HG02759 (cell line): ENCODE measurements around the gene HOXB9.

ENCODE experiments used
- ATAC-seq: cut with Tn5 transposase; IDR thresholded peaks from one replicate; pipeline ENCODE4 v1.9.1; 2021; ENCODE audit warnings: mild to moderate bottlenecking, moderate library complexity; ENCODE audit not compliant: unreplicated experiment

HOXB9 gene

DNA sequence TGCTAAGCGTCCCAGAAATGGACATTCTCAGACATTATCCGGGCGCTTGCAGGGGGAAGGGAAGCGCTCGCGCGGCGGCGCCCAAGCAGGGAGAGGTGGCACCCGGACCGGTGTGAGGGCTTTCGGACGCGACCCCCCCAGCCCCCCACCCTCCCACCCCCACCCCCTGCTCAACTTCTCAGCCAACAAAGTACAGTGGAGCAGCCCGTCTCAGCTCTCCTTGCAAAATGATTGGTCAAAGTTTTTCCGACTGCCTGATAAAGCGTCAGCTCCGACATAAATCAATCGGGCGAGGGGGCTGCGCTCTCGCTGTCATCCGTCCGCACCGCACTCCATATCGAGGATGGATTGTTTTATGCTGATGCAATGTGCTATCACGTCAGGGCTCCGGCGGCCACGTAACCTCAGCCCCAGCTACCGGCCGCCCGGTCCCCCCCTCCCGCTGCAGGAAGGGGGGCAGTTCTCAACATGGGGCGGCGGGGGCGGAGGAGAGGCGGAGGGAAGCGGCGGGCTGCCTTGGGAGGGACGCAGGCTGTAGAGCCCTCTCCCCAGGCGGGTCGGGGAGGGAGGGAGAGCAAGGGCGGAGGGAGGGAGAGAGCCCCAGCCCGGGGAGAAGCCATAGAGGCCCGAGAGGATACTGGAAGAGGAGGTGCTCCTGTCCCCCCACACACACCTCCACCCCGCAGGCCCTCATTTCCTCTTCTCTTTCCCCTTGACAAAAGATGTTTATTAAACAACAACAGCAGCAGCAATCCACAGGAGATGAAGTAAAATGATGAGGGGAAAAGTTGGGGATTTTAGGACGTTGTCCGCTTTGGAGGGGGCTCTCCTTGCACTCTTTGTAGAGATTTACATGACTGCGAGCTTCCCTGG lies at the start of gene HOXB9:
Gene HOXB9, minus strand, starts transcription at position 114 of the 873 bp plus-strand sequence. Its CDS starts 89 bp downstream, at position 25.
- no peak for ATAC-seq

DNA sequence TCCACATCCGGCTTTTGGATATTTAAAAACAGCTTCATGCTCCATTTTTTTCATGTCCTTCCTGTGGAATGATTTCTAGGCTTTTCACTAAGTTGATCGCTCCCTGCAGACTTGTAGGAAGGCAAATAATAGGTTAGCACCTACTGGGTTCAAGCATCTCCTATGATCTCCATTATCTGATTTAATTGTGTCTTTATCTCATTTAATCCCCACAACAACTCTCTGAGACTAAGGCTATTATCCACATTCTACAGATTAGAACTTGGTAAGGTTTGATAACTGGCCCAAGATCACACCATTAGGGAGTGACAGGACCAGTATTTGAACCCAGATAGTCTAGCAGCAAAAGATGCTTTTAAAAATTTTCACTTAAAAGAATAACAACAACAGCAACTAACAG lies 46.2 kb upstream of the HOXB9 start:
- ATAC-seq, result no peak

DNA sequence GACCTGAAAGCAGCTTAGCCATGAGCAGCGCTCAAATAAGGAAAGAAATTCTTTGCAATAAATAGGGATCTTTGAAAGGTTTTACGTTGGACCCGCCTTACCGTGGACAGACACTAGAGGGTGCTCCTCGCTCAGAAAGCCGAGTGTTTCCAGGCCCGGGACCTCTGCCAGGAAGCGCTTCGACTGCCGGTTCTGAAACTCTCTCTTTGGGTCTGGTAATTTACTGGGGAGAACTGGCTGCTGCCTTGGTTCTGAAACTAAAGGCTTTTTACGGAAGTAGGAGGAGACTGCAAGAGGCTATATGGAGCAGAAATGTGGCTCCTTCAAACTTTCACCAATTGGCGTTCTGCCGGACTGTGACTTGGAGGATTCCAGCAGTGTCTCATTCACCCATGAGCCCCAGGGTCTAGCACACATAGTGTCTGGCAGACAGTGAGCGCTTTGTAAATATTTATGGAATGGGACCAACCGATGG lies 45.6 kb upstream of the HOXB9 start:
- ATAC-seq, result no peak

DNA sequence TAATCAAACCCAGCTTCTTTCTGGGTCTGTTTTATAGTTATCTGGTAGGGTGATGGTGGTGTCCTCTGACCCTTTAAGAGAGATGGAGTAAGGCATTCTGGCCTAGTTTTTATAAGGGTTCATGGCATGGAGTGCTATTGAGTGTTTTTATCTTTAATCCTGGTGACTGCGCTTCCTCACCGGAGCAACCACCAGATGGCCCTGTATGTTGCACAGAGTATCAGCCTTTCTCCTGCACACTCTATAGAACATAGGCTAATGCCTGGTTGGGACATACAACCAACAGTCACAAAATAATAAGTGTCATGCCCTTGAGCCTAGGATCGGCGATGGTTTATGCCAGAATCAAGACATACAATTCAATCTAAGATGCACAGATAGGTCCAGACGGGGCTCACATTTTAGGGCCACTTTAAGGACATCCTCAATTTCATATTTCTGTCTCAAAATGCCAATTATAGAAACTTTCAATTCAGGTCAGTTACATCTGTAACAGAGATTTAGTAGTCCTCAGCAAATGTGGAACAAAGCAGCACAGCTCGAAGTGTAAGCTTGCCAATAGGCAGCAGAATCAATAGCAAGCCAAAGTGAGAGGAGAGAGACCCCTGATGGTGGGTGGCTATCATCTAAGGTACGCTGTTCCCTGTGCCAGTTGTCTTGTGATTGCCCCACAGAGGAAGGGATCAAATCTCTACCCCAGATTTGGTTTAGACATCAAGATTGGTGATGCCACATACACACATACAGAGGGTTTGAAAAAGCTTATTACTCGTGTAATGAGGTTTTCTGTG lies 37.2 kb upstream of the HOXB9 start:
- no peak for ATAC-seq

DNA sequence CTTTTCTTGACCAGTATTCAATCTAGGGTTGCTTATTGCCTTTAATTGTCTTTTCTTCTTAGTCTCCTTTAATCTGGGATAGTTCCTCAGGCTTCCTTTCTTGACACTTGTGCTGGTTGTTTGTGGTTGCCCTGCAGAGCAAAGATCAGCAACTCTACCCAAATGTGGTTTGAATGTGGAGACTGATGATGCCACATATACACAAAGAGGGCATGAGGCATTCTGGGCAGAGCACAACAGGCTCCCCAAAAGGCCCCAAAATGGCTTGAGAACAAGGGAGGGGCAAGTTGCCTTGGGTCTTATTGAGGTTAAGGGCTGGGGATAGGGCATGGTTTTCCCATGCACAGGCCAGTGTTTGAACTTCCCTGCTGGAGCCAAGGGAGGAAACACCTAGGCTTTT lies 29.8 kb upstream of the HOXB9 start:
- ATAC-seq, result no peak

DNA sequence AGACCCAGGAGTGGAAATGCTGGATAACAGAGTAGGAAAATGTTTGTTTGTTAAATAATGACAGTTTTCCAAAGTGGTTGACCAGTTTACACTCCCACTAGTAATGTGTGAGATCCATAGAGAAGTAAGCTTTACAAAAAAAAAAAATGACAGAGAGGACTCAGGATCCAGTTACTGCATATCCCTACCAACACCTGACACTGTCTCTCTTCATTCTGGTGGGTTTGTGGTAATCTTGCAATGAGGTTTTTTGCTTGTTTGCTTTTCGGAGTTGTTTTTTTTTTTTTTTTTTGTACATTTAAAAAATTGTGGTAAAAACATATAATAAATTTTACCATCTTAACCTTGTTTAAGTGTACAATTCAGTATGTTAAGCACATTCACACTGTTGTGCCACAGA lies 23.6 kb upstream of the HOXB9 start:
- no peak for ATAC-seq

DNA sequence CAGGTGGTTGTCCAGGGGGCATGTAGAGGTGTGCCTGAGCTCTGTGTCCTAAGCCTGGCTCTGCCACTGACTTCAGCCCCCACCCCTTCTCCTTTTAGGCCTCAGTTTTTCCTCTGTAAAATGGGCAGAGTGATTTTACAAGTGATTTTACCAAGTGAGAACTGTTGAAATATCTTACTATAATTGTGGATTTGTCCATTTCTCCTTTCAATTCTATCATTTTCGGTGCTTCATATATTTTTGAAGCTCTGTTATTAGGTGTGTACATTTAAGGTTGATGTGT lies 21.7 kb upstream of the HOXB9 start:
- ATAC-seq, result no peak

DNA sequence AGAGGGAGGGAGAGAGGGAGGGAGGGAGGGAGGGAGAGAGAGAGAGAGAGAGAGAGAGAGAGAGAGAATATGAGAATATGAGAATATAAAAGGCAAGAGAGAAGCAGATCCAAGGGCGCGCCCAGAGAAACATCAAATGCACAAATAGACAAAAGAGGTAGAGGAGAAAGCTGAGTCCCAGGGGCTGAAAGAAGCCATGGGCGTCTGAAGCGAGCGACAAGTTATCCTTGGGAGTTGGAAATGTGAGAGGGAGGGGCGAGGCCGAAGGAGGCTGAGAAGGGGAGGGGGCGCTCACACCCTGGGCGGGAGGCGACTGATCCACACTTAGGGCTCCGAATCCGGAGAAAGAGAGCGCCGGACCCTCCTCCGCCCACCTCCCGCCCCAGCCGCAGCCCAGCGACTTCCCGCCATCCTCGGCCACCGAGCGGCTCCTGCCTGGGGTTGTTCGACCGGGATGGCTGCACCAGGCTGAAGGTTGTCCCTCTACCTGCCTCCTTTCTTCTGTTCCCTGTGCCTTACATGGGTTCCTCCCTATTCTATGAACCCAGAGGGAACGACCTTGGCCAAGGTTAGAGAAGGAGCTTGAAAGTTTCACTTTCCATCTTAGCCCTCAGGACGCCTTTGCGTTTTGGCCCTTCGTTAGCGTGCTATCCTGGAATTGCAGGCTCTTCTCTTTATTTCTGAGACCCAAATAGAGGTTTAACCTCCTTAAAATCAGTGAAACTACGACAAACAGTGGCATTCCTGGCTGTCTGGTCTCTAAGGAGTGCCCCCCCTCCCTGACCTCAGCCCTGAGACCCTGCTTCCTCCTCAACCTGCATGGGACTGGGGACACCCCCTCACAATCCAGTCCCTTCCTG lies 21.2 kb upstream of the HOXB9 start:
- ATAC-seq, result no peak

DNA sequence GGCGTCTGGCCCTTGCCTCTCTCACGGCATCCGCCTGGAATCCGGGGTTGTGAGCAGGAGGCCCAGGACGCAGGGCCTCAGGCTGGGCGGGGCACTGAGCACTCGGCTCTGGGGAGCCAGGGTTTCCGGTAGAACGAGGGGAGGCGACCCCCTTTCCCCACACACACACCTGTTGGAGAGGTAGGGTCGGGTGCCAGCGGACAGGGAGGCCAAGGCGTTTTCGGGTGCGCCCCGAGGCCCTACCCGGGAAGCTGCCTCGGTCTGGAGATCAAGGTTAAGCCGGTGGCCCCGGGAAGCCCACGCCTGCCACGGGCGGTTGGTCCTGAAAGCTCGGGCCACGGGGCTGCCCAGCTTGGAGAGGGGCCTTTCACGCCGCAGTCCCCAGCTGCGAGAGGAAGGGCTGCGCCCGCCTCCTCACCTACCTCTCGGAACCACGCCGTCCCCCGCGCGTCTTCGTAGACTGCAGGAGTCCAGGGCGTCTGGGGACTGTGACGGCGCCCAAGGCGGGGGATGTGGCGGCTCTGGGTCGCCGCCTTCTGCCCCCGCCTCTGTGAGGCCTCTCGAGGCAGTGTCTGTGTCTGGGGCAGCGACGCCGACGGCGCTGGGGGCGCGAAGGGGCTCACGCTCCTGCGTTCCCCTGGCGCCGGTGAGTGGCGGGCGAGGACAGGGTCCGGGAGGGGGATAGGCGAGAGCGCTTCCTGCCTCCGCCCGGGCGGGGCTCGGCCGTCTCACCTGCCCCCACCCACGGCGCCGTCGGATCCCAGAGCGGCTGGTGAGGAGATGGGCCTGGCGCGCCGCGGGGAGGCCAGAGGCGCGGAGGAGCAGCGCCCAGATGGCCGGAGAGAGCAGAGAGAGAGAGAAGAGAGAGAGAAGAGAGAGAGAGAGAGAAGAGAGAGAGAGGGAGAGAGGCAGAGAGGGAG lies 20.3 kb upstream of the HOXB9 start:
- no peak for ATAC-seq

DNA sequence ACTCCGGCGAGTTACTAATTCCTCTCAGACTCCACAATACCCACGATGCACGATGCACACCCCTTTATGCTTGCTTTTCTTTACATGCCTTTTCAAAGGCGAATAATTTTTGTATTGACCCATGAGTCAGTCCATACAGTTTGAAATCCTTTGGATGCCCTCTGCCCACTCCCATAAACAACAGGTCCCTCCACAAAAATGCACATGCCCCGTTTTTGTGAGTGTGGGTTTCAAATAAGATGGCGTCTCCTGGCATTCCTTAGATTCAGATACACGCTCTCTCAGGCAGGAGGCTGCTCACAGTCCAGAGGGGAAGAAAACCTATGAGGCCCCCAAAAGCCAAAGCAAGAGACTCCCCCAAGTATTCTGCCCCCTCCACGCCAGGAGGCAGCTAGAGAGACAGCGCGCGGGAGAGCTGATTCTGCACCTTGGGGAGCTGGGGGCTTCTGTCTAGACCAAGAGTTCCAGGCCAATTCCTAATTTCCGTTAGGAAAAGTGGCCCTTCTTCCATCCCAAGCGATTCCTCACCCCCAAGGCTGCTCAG lies 19.6 kb upstream of the HOXB9 start:
- no peak for ATAC-seq

DNA sequence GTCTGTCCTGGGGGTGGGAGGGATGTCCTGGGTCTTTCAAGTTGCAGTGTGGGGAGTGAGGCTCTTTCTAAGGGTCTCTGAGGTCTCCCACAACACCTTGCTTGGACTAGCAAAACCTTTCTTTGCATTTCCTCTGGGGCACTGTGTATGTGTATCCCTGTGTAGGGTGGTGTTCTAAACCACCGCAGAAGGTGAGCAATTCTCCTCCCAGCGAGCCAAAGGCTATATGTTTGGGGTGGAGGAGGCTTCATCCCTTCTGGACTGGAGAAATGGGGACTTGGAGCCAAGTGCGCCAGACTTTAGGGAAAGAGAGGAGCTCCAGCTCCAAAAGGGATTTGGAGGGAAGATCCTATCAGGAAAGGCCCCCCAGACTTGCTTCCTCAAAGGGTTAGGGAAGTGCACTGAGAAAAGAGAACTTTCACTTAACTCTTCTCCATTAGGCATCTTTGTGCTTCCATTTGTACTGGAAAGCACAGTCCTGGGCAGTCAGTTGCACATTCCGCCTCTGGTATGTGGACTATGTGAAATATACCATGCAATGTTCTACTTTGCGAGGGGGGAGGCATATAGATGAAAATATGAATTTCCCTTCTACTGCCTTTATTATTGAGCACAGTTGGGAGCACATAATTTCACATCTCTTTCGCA lies 18.9 kb upstream of the HOXB9 start:
- no peak for ATAC-seq

DNA sequence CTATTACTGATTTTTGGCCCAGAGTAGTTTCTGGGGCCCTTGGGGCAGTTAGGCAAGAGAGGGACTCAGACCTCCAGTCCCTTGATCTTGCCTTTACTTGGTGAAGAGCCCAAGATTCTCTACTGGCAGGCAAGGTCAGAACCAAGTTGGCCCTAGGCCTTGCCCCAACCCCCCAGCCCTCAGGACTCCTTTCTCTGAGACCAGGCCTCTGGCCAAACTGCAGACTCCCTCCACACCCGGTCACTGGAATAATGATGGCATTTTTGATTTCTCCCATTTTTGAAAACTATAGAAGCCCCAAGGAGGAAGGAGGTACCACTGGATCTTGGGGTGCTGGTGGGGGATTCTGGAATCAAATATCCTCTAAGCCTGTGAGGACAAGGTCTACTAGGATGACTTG lies 18.0 kb upstream of the HOXB9 start:
- no peak for ATAC-seq

DNA sequence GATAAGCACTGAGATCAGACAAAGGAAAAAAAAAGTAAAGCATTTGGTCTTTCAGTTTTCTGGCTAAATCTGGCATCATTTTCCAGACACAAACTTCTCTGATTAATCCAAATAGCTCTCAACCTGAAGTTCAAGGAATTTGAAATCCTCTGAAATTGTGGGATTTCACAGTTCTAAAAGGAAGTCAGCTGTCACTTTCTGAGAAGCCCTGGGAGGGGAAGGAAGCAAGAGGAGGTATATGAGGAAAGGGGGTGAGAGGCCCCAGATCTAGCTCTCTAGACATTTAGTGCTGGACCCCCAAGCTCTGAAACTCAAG lies 17.5 kb upstream of the HOXB9 start:
- ATAC-seq, result no peak

DNA sequence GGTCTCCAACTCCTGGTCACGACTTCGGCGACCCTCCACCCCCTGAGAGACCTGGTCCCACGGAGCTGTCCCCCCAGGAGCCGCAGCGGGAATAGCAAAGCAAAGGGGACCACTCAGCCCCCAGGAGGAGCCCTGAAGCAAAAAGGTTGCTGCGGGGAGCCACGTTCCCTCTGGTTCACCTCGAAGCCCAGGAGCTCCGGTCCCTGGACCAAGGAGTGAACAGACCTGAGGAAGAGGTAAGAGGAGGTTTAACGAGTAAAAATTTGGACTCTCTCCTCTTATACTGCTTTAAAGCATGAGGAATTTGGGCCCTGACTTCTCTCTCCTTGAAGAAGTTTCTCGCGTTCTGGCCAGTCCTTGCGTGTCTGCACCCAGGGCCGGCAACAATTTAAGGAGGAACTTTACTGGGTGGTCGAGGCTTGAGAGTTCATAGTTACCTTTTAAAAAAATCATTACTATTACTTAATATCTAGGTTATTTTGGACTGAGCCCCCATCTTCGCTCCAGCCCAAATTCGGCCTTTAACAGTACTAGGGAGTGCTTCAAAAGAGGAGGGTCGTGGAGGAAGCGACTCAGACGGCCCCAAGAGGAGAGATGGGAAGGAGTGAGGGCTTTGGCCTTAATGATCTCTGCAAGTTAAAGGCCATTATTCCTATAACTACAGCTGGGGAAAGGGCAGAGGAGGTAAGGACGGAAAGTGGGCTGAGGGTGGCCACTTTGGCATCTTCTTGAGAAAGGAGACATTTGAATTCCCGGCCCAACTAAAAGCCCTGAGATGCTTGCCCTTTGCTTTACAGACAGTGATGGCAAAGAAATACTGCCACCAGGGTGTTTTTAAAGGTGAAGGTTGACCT lies 16.9 kb upstream of the HOXB9 start:
- no peak for ATAC-seq

DNA sequence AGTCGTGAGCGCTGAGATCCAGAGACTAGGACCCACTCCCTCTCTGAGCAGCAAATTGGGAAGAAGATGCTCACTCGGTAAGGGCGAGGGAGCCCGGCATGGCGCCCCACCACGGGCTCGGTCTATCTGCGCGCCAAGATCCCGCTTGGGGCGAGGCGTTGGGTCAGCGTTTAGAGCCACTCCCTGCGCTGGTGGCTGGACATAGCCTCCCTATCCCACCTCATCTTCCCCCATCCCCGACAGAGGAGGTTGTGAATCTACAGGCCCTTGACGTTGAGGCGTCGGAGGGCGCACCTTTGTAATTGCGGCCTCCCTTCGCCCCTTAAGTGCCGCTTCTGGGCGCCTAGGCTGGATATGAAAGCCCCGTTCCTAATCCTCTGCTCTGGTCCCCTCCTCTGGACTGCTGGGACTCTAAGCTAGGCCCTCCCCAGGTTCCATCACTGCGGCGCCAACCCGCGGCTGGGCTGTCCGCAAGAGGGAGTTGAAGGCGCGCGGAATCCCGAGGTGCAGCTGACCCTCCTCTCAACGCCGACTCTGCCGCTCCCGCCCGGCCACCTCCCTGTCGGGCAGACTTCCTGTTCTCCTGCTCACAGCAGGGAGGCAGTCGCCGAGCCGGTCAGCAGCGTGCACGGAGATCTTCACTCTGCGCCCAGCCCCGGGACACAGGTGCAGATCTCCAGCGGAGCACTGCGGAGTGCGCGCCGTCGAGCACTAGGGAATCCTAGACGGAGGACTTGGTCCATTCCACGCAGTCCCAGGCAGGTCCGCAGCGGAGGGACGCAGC lies 16.1 kb upstream of the HOXB9 start:
- no peak for ATAC-seq

DNA sequence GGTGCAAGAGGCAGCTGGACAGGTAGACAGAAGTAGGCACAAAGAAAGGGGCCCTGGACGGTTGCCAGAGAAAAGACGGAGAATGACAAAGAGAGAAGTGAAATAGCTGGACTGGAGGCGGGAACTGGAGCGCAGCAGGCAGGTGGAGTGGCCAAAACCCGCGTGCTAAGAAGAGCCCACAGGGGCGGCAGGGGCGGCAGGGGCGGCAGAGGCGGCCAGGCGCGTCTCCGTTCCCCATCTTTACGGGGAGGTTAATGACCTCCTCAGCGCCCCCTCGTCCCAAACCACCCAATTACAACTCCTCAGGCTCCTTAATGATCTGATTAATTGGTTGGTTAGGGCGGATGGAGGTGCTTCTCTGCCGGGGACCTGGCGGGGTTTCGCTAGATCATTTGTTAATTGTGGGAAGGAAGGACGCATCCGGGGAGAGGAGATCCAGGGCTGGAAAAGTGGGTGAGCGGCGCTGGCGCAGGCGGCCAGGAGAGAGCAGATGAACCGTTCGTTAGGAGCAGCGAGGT lies 15.4 kb upstream of the HOXB9 start:
- ATAC-seq, result no peak

DNA sequence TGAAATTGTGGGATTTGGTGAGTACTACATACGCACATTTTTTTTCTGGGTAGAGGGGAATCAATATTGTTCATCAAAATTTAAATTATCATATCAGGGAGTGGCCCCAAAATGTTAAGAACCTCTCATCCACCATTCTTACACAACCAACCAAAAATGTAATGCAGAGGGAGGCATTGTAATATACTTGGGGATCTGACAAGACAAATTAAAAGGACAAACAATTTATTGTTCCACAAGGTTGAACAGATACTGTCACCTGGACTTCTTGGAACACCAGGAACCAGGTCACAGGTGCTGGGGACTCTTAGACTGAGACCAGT lies 14.7 kb upstream of the HOXB9 start:
- no peak for ATAC-seq
